Dendritic cell treated with granulocyte-macrophage colony-stimulating factor and Interleukin-4, amounts not matched to agents 40 ng/mL and 50 ng/mL, for 4 days (primary cell): Measurements from ENCODE around the gene CFAP92.

Experiments used
- H3K27ac Mint-ChIP-seq: one replicate; pipeline ENCODE4 v1.8.0; 2022; ENCODE audit warnings: mild to moderate bottlenecking, mixed read lengths
- H3K27me3 Mint-ChIP-seq: one replicate; pipeline ENCODE4 v1.8.0; 2022; ENCODE audit warnings: mild to moderate bottlenecking, mixed read lengths
- H3K36me3 Mint-ChIP-seq: one replicate; pipeline ENCODE4 v1.8.0; 2022; ENCODE audit warnings: low read depth, mixed read lengths
- H3K4me1 Mint-ChIP-seq: one replicate; pipeline ENCODE4 v1.8.0; 2022; ENCODE audit warnings: low read depth, mixed read lengths
- H3K4me3 Mint-ChIP-seq: one replicate; pipeline ENCODE4 v1.8.0; 2022; ENCODE audit warnings: mild to moderate bottlenecking, moderate library complexity, mixed read lengths
- H3K9me3 Mint-ChIP-seq: one replicate; pipeline ENCODE4 v1.8.0; 2022; ENCODE audit warnings: mixed read lengths
- intact Hi-C: fragments of 100-400 bp; cut with micrococcal nuclease; formaldehyde crosslinking; loops from one replicate; pipeline ENCODE4 v1.15.0; 2022

The CFAP92 gene, protein sequence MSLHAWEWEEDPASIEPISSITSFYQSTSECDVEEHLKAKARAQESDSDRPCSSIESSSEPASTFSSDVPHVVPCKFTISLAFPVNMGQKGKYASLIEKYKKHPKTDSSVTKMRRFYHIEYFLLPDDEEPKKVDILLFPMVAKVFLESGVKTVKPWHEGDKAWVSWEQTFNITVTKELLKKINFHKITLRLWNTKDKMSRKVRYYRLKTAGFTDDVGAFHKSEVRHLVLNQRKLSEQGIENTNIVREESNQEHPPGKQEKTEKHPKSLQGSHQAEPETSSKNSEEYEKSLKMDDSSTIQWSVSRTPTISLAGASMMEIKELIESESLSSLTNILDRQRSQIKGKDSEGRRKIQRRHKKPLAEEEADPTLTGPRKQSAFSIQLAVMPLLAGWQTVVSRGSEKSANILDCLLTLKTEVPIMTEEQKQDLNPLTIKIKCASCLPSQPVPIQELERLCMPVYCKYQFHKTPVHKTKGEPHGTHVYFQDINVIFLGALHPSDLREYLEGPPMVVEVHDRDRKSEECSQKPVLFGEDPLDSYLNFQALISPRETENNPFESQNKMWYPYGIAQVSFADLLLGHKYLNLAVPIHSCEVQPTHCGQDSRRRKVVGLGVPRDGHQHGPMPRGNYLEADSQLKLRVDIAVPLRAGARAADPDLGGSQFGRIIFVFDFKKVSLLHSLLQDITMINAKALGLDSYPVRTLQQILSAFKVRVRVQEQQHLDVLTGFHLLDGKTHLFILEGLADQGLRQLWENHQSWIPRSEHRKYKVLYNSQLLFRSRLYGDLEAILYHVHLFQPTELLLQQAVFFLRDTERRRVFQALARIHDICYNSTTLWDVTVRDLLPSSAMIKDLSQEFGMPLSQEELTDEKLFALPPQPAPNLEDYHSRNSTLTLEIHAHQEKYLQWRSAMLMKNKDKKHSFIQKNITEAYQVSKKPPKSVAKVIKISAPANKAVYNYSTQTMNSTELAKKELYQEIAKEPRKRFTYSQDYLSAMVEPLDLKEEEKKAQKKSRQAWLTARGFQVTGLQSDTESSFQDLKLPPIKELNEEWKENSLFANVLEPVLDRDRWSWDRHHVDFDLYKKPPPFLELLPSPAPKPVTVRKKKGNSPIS

DNA sequence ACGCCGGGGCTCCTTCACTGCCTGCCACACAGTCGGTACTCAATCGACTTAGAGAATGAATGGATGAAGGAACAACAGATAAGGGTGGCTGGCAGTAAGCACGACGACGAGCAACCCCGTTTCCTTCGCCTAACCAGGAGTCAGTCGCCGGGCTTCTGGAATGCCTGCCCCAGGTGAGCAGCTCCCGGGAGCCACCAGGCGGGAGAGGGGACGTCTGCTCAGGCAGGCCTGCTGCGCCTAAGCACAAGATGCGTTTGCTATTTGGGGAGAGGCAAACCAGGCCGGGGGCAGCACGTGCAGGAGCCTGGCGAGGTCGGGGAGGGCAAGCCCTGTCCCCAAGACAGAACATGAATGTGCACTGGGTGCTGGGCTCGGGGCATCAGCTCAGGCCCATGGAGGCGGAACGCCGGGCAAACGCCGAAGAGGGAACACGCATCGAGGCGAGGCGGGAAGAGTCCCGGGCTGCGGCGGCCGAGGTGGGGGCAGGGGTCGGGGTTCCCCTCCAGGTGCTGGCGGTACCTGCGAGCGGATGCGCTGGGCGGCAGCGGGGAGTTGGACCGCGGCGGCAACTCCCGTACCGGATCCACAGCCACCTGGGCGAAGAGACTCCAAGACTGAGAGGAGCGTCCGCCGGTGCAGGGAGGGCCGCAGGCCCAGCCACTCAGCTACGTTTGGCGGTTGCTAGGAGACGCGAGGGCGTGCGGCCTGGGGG is at the start of gene CFAP92:
Gene CFAP92, minus strand, starts transcription at position 616 of the 712 bp plus-strand sequence. CDS start 772 bp downstream, outside the sequence.
- H3K27me3 Mint-ChIP-seq = peaks cover 21% of the 10 kb centered on the region

DNA sequence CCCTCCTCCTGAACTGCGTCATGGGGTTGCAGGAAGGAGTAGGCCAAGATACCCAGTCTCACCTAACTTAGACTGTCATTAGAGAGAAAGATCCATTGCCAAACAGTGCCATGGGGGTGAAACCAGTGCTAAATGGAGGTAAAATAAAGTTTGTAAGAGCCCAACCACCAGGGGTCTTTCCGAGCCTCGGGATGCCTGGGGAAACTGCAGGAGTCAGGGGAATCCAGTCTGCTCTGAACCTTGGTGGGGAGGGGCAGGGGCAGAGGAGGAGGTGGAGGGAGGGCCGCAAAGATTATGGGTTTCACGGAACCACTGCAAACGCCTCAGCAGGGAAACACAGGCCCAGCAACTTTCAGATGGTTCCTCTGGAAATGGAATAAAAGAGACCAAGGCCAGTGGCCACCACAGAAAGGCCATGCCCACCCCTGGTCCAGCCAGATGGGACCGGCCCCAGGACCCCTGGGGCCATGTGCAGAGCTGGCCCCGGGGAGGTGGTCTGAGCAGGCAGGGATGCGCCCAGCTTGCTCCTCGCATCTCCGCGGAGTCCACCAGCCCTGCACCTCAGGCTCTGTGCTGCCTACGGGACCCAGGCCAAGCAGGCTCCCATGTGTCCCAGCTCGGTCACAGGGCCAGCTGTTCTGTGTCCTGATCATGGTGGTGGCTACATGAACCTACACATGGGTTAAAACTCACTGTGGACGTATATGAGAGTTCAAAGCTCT is 46.9 kb upstream of the CFAP92 start:
- Mint-ChIP-seq H3K4me3 (no peak overlapping the region), H3K9me3 (no peaks in the 10 kb centered on the region), H3K36me3 (no peaks in the 10 kb centered on the region), H3K27ac (no peak overlapping the region), H3K27me3 (peaks cover 47% of the 10 kb centered on the region), H3K4me1 (no peaks in the 10 kb centered on the region)
- intact Hi-C loops = no loop called here

More for the DNA sequence above, at the start of gene CFAP92:
- Mint-ChIP-seq H3K27ac (peak within 1 kb of the TSS; percentile 62), H3K36me3 (no peaks in the 10 kb centered on the region), H3K4me3 (peak within 1 kb of the TSS; percentile 66), H3K4me1 (peaks cover 41% of the 10 kb centered on the region), H3K9me3 (no peaks in the 10 kb centered on the region)
- intact Hi-C loops = no loop called here

DNA sequence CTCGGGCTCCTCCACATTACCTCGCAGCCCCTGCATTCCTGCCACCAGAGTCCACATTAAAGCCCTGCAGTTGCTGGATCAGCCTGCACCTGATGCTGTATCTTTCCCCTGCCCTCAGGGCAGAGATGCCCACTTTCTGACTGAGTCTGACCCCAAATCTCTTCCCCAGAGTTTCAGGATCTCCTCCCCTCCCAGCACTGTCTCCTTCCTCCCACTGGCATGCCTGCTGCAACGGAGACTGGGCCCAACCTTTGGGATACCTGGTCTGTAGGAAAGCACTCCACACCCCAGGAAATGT is 46.1 kb upstream of the CFAP92 start:
- H3K9me3 Mint-ChIP-seq = no peaks in the 10 kb centered on the region
- no peak overlapping the region for H3K4me3 Mint-ChIP-seq
- peaks cover 41% of the 10 kb centered on the region for H3K27me3 Mint-ChIP-seq
- H3K4me1 Mint-ChIP-seq = no peaks in the 10 kb centered on the region
- intact Hi-C loops = no loop called here
- no peaks in the 10 kb centered on the region for H3K36me3 Mint-ChIP-seq
- no peak overlapping the region for H3K27ac Mint-ChIP-seq

GRCh38 chr3:129039271-129040038 is 45.6 kb upstream of the CFAP92 start:
- H3K27ac Mint-ChIP-seq = no peak overlapping the region
- no peaks in the 10 kb centered on the region for H3K4me1 Mint-ChIP-seq
- H3K27me3 Mint-ChIP-seq = peaks cover 37% of the 10 kb centered on the region
- intact Hi-C loops = no loop called here
- H3K9me3 Mint-ChIP-seq = no peaks in the 10 kb centered on the region
- H3K4me3 Mint-ChIP-seq = no peak overlapping the region
- no peaks in the 10 kb centered on the region for H3K36me3 Mint-ChIP-seq

GRCh38 chr3:129038121-129038855 is 44.4 kb upstream of the CFAP92 start:
- Mint-ChIP-seq H3K27ac (no peak overlapping the region), H3K27me3 (peaks cover 26% of the 10 kb centered on the region), H3K9me3 (no peaks in the 10 kb centered on the region), H3K4me1 (no peaks in the 10 kb centered on the region), H3K36me3 (no peaks in the 10 kb centered on the region), H3K4me3 (no peak overlapping the region)
- intact Hi-C loops = no loop called here

GRCh38 chr3:129037093-129037419 is 43.2 kb upstream of the CFAP92 start:
- intact Hi-C loops = no loop called here
- Mint-ChIP-seq H3K27me3 (peaks cover 18% of the 10 kb centered on the region), H3K4me1 (no peaks in the 10 kb centered on the region), H3K36me3 (no peaks in the 10 kb centered on the region), H3K9me3 (no peaks in the 10 kb centered on the region), H3K27ac (no peak overlapping the region), H3K4me3 (no peak overlapping the region)

DNA sequence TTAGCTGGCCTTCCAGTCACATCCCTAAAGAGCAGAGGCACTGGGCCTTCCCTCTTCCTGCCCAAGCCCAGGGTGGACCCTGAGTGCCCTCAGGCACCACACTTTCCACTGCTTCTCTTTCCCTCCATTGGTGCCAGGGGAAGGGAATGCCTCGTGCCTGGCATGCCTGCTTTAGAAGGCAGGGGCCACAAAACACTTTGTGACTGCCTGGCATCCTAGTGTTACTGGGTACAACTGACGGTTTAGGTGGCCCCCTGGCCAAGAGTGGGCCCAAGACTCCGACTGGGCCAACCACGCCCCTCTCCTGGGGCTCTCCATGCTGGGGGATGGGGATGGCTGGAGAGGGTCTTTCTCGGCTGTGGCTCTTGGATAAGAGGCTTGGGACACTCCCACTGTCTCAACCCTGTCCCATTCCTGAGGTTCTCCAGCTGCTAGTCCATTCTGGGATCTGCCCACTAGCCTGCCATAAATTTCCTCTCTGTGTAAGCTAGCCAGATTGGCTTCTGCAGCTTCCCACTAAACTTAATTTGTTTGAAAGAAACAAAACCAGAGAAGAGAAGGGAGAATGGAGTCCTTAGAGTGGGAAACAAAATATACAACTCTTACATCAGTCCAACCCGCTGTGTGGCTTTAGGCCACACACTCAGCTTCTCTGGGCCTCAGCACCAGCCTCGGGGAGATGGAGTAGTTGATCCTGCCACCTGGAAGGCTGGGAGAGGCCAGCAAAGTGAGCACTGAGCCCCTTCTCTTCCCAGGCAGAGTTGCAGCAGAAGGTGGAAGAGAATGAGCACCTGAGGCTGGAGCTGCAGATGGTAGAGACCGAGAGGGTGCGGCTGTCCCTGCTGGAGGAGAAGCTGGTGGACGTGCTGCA is 42.6 kb upstream of the CFAP92 start:
- intact Hi-C loops = no loop called here
- Mint-ChIP-seq H3K27ac (no peak overlapping the region), H3K9me3 (no peaks in the 10 kb centered on the region), H3K4me1 (no peaks in the 10 kb centered on the region), H3K4me3 (no peak overlapping the region), H3K36me3 (no peaks in the 10 kb centered on the region), H3K27me3 (peaks cover 18% of the 10 kb centered on the region)

- intact Hi-C loops = no loop called here
- Mint-ChIP-seq H3K27me3 (peaks cover 15% of the 10 kb centered on the region), H3K4me3 (no peak overlapping the region), H3K4me1 (no peaks in the 10 kb centered on the region), H3K36me3 (no peaks in the 10 kb centered on the region), H3K9me3 (no peaks in the 10 kb centered on the region), H3K27ac (no peak overlapping the region)
These were observed 41.7 kb upstream of the CFAP92 start for GRCh38 chr3:129035360-129036221.

DNA sequence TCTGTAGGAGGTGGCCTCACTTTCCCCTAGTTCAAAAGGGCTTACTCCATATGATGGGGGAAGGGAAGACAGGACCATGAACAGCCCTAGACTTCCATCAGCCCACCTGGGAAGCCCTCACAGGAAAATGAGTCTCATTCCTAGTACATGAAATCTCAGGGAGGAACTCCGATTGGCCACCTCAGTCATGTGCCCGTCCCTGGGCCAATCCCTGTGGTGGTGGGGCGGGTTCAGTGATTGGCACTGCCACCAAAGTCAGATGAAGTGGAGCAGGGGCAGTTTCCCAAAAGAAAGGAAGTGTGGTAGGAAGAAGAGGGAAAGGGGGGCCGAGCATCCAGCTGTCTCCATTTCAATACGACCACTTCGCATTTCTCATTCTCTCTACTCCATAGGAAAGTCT is 40.8 kb upstream of the CFAP92 start:
- Mint-ChIP-seq H3K4me3 (no peak overlapping the region), H3K27me3 (peaks cover 7% of the 10 kb centered on the region), H3K9me3 (no peaks in the 10 kb centered on the region), H3K27ac (no peak overlapping the region), H3K36me3 (no peaks in the 10 kb centered on the region), H3K4me1 (no peaks in the 10 kb centered on the region)
- intact Hi-C loops = no loop called here

GRCh38 chr3:129033633-129034321 is 39.9 kb upstream of the CFAP92 start:
- no peaks in the 10 kb centered on the region for H3K4me1 Mint-ChIP-seq
- H3K9me3 Mint-ChIP-seq = no peaks in the 10 kb centered on the region
- H3K27me3 Mint-ChIP-seq = peaks cover 2% of the 10 kb centered on the region
- H3K36me3 Mint-ChIP-seq = no peaks in the 10 kb centered on the region
- intact Hi-C loops = no loop called here
- no peak overlapping the region for H3K27ac Mint-ChIP-seq
- H3K4me3 Mint-ChIP-seq = no peak overlapping the region

DNA sequence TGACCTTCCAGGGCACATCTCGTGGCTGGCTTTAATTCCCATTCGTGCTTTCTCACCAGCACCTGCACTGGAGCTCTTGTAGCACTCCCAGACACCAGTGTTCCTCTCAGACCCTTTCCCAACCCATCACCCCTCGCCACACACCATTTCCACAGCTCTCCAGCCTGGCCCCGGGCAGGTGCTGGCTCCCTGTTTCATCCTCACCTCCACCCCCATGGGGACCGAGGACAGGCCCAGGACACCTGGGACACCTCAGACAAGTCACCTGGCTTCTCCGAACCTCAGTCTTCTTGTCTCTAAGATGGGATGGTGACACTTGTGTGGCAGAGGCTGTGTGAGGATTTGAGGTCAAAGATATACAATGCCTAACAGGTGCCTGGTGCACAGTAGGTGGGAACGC is 39.3 kb upstream of the CFAP92 start:
- Mint-ChIP-seq H3K4me3 (no peak overlapping the region), H3K9me3 (no peaks in the 10 kb centered on the region)
- intact Hi-C loops = no loop called here

More for the DNA sequence above, 39.3 kb upstream of the CFAP92 start:
- no peak overlapping the region for H3K27ac Mint-ChIP-seq
- no peaks in the 10 kb centered on the region for H3K4me1 Mint-ChIP-seq
- H3K36me3 Mint-ChIP-seq = no peaks in the 10 kb centered on the region
- peaks cover 4% of the 10 kb centered on the region for H3K27me3 Mint-ChIP-seq
